CD4-positive, alpha-beta T cell treated with Interleukin-6 for 4 hours (primary cell): ENCODE data around the gene FOXC2.
A peak's percentile ranks its signal among the peaks of the same experiment; 100 is the strongest.

Source experiments
- DNase-seq: peaks from one replicate; pipeline ENCODE4 v3.0.0-alpha.2; 2020; ENCODE audit warnings: mixed read lengths

The FOXC2 gene

GRCh38 chr16:86558355-86559193, 8.1 kb upstream of the FOXC2 start:
- no peak for DNase-seq

- DNase-seq, result no peak
Measured at GRCh38 chr16:86559802-86560305, 6.8 kb upstream of the FOXC2 start.

GRCh38 chr16:86562356-86562755, 4.3 kb upstream of the FOXC2 start:
- no peak for DNase-seq

GRCh38 chr16:86563469-86564345, 2.9 kb upstream of the FOXC2 start:
- peak; percentile 87 for DNase-seq

- no peak for DNase-seq
Measured at GRCh38 chr16:86565181-86565631, 1.4 kb upstream of the FOXC2 start.

- DNase-seq, result no peak
Measured at GRCh38 chr16:86565644-86566511, 751 bp upstream of the FOXC2 start.

- no peak for DNase-seq
Measured at GRCh38 chr16:86566966-86567700, 504 bp downstream of the FOXC2 start.

GRCh38 chr16:86567701-86568581, 1.3 kb downstream of the FOXC2 start:
- no peak for DNase-seq

GRCh38 chr16:86568677-86569623, 2.3 kb downstream of the FOXC2 start:
- DNase-seq, result no peak

- no peak for DNase-seq
Measured at GRCh38 chr16:86569701-86570447, 3.2 kb downstream of the FOXC2 start.

- DNase-seq, result no peak
Measured at GRCh38 chr16:86570558-86571529, 4.2 kb downstream of the FOXC2 start.

- no peak for DNase-seq
Measured at GRCh38 chr16:86571530-86571915, 4.9 kb downstream of the FOXC2 start.

GRCh38 chr16:86572041-86572521, 5.5 kb downstream of the FOXC2 start:
- no peak for DNase-seq

GRCh38 chr16:86572606-86573005, 6.0 kb downstream of the FOXC2 start:
- DNase-seq, result no peak

GRCh38 chr16:86573215-86573614, 6.6 kb downstream of the FOXC2 start:
- DNase-seq, result no peak

- no peak for DNase-seq
Measured at GRCh38 chr16:86573646-86574508, 7.2 kb downstream of the FOXC2 start.
